WTC11 (cell line): Measurements from ENCODE around the gene PTN. TPM values are rescaled to one million over a fixed set of nuclear protein-coding genes. Genes with fewer than 3 reads are reported as not detected.

Experiments
- ATAC-seq: fragments of 200-7000 bp; cut with Tn5 transposase; 2 replicates; pipeline ENCODE4 v1.10.0; 2021; ENCODE audit warnings: mild to moderate bottlenecking, moderate library complexity
- CTCF ChIA-PET: fragments of 300-600 bp; sonication (Branson Sonifier 250); formaldehyde crosslinking; loops from one replicate; lab custom pipeline; 2021; ENCODE audit warnings: antibody characterized with exemption; lab: Charles Lee
- POLR2A ChIA-PET: fragments of 350-600 bp; sonication (Branson Sonifier 250); formaldehyde crosslinking; loops from one replicate; lab custom pipeline; 2021; ENCODE audit warnings: antibody characterized with exemption; lab: Charles Lee
- DNase-seq: peaks from one replicate; pipeline ENCODE4 v3.0.0; 2021; ENCODE audit warnings: low spot score
- H3K27ac Mint-ChIP-seq: 2 replicates; pipeline ENCODE4 v1.8.0; 2021; ENCODE audit warnings: mixed read lengths
- H3K27me3 Mint-ChIP-seq: 2 replicates; pipeline ENCODE4 v1.8.0; 2021; ENCODE audit warnings: low read depth, mild to moderate bottlenecking, moderate library complexity, mixed read lengths
- H3K36me3 Mint-ChIP-seq: 2 replicates; pipeline ENCODE4 v1.8.0; 2021; ENCODE audit warnings: mixed read lengths
- H3K4me1 Mint-ChIP-seq: 2 replicates; pipeline ENCODE4 v1.8.0; 2022; ENCODE audit warnings: mixed read lengths
- H3K4me3 Mint-ChIP-seq: 2 replicates; pipeline ENCODE4 v1.8.0; 2021; ENCODE audit warnings: mild to moderate bottlenecking, moderate library complexity, mixed read lengths
- H3K9me3 Mint-ChIP-seq: 2 replicates; pipeline ENCODE4 v1.8.0; 2021; ENCODE audit warnings: mixed read lengths
- AR ChIP-seq: fragments of 250-450 bp; sonication (Bioruptor Pico); IDR thresholded peaks from 2 replicates; pipeline ENCODE4 v1.9.0; 2021; ENCODE audit warnings: mild to moderate bottlenecking
- ATF2 ChIP-seq: sonication (generic); formaldehyde crosslinking; IDR thresholded peaks from 2 replicates; pipeline ENCODE4 v1.8.1; 2022; ENCODE audit warnings: low read depth, missing genetic modification reagents, borderline replicate concordance
- CDX4 ChIP-seq: fragments of 250-450 bp; sonication (Bioruptor Pico); IDR thresholded peaks from 2 replicates; pipeline ENCODE4 v1.9.0; 2021; ENCODE audit warnings: moderate library complexity, mild to moderate bottlenecking, inconsistent platforms, borderline replicate concordance
- E2F4 ChIP-seq: sonication (generic); formaldehyde crosslinking; IDR thresholded peaks from 2 replicates; pipeline ENCODE4 v1.8.1; 2022; ENCODE audit warnings: low read depth, mild to moderate bottlenecking, moderate library complexity, missing genetic modification reagents, borderline replicate concordance
- E2F5 ChIP-seq: sonication (generic); formaldehyde crosslinking; IDR thresholded peaks from 2 replicates; pipeline ENCODE4 v1.8.1; 2022; ENCODE audit warnings: mild to moderate bottlenecking, moderate library complexity, missing genetic modification reagents
- ELF4 ChIP-seq: sonication (generic); formaldehyde crosslinking; IDR thresholded peaks from 2 replicates; pipeline ENCODE4 v1.8.1; 2022; ENCODE audit warnings: low read depth, mild to moderate bottlenecking, moderate library complexity, missing genetic modification reagents
- EMX1 ChIP-seq: fragments of 250-450 bp; sonication (Bioruptor Pico); IDR thresholded peaks from 2 replicates; pipeline ENCODE4 v1.8.0; 2021; ENCODE audit warnings: mild to moderate bottlenecking
- ESRRA ChIP-seq: sonication (generic); formaldehyde crosslinking; IDR thresholded peaks from 2 replicates; pipeline ENCODE4 v1.8.1; 2022; ENCODE audit warnings: mild to moderate bottlenecking, missing genetic modification reagents, borderline replicate concordance
- ETV6 ChIP-seq: sonication (generic); formaldehyde crosslinking; IDR thresholded peaks from 2 replicates; pipeline ENCODE4 v1.8.1; 2022; ENCODE audit warnings: mild to moderate bottlenecking, missing genetic modification reagents
- FOXK1 ChIP-seq: sonication (generic); formaldehyde crosslinking; IDR thresholded peaks from 2 replicates; pipeline ENCODE4 v1.8.0; 2022; ENCODE audit warnings: mild to moderate bottlenecking, moderate library complexity, missing genetic modification reagents
- GABPB1 ChIP-seq: sonication (generic); formaldehyde crosslinking; IDR thresholded peaks from 2 replicates; pipeline ENCODE4 v1.8.1; 2023; ENCODE audit warnings: mild to moderate bottlenecking, missing genetic modification reagents
- JAZF1 ChIP-seq: fragments of 250-450 bp; sonication (Bioruptor Pico); IDR thresholded peaks from 2 replicates; pipeline ENCODE4 v1.9.0; 2021; ENCODE audit warnings: moderate library complexity, mild to moderate bottlenecking, inconsistent platforms
- NR2C2 ChIP-seq: sonication (generic); formaldehyde crosslinking; IDR thresholded peaks from 2 replicates; pipeline ENCODE4 v1.8.0; 2022; ENCODE audit warnings: mild to moderate bottlenecking, missing genetic modification reagents
- PRRX2 ChIP-seq: fragments of 250-450 bp; sonication (Bioruptor Pico); IDR thresholded peaks from 2 replicates; pipeline ENCODE4 v1.8.0; 2021; ENCODE audit warnings: mild to moderate bottlenecking
- RORB ChIP-seq: fragments of 250-450 bp; sonication (Bioruptor Pico); IDR thresholded peaks from 2 replicates; pipeline ENCODE4 v1.9.0; 2021; ENCODE audit warnings: mild to moderate bottlenecking
- TP53 ChIP-seq: sonication (generic); formaldehyde crosslinking; IDR thresholded peaks from 2 replicates; pipeline ENCODE4 v1.8.1; 2023; ENCODE audit warnings: mild to moderate bottlenecking, missing genetic modification reagents
- USF2 ChIP-seq: sonication (generic); formaldehyde crosslinking; IDR thresholded peaks from 2 replicates; pipeline ENCODE4 v1.8.1; 2023; ENCODE audit warnings: mild to moderate bottlenecking, missing genetic modification reagents, moderate library complexity
- ZMAT4 ChIP-seq: fragments of 250-450 bp; sonication (Bioruptor Pico); IDR thresholded peaks from 2 replicates; pipeline ENCODE4 v1.9.0; 2021; ENCODE audit warnings: mild to moderate bottlenecking
- ZNF416 ChIP-seq: fragments of 250-450 bp; sonication (Bioruptor Pico); IDR thresholded peaks from 2 replicates; pipeline ENCODE4 v1.9.0; 2021; ENCODE audit warnings: mild to moderate bottlenecking, inconsistent platforms
- ZNF423 ChIP-seq: fragments of 250-450 bp; sonication (Bioruptor Pico); IDR thresholded peaks from 2 replicates; pipeline ENCODE4 v2.1.2; 2022; ENCODE audit warnings: mild to moderate bottlenecking, moderate library complexity
- ZNF512 ChIP-seq: sonication (generic); formaldehyde crosslinking; IDR thresholded peaks from 2 replicates; pipeline ENCODE4 v1.8.1; 2022; ENCODE audit warnings: missing genetic modification reagents, borderline replicate concordance
- total RNA-seq: library from RNA; stranded (reverse); gene quantifications from 3 replicates; pipeline ENCODE4 v1.2.3, GENCODE V29; 2021

PTN gene
- total RNA-seq, 1 experiment from 2014 or later: 18.9 TPM

GRCh38 chr7:137305901-137306621 lies 37.5 kb downstream of the PTN start:
- Mint-ChIP-seq H3K27ac (no peak overlapping the region), H3K36me3 (no peaks in the 10 kb centered on the region), H3K4me1 (peaks cover 4% of the 10 kb centered on the region; the same call in 1 of the 2 replicates), H3K27me3 (no peaks in the 10 kb centered on the region), H3K4me3 (no peak overlapping the region), H3K9me3 (peaks cover 7% of the 10 kb centered on the region)
- CTCF ChIA-PET: no interaction called here
- no peak for TF ChIP-seq PRRX2 (CRISPR knock-in tag)
- no peak for TF ChIP-seq ZNF512
- no peak for TF ChIP-seq ESRRA
- TF ChIP-seq CDX4 (CRISPR knock-in tag): no peak
- TF ChIP-seq ZNF423 (CRISPR knock-in tag): no peak
- TF ChIP-seq GABPB1 (CRISPR knock-in tag): no peak
- TF ChIP-seq ZNF416: no peak
- no peak for TF ChIP-seq FOXK1
- TF ChIP-seq USF2 (CRISPR knock-in tag): no peak
- TF ChIP-seq ZMAT4 (CRISPR knock-in tag): no peak
- no peak for TF ChIP-seq E2F4 (CRISPR knock-in tag)
- TF ChIP-seq EMX1: no peak
- TF ChIP-seq JAZF1 (CRISPR knock-in tag): no peak
- TF ChIP-seq ELF4: no peak
- no peak for TF ChIP-seq AR (CRISPR knock-in tag)
- no peak for TF ChIP-seq TP53
- TF ChIP-seq RORB (CRISPR knock-in tag): no peak
- no peak for DNase-seq
- POLR2A ChIA-PET: no interaction called here
- no peak for ATAC-seq

- Mint-ChIP-seq H3K27ac (no peak overlapping the region), H3K9me3 (peaks cover 4% of the 10 kb centered on the region), H3K4me3 (no peak overlapping the region), H3K4me1 (peaks cover 10% of the 10 kb centered on the region), H3K36me3 (no peaks in the 10 kb centered on the region), H3K27me3 (no peaks in the 10 kb centered on the region)
- ChIA-PET POLR2A (no interaction called here), CTCF (interaction anchor here (1.4 to 1.8 kb wide), 3 partner anchors 15 to 135 kb away, joined by 3 to 8 read pairs (median 7); no protein-coding TSS in a partner anchor)
- DNase-seq: no peak
- peak; percentile 39; the same call in 1 of the 2 replicates for ATAC-seq
- TF ChIP-seq ETV6 (CRISPR knock-in tag) (no peak), ATF2 (CRISPR knock-in tag) (no peak), JAZF1 (CRISPR knock-in tag) (no peak), E2F5 (no peak), NR2C2 (no peak)
Observed at GRCh38 chr7:137304624-137305235, 38.8 kb downstream of the PTN start.
